Stomach (tissue), 9 donors: ENCODE data around the gene HMX1. TPM values are rescaled to one million over a fixed set of nuclear protein-coding genes. Genes with fewer than 3 reads are reported as not detected.

Experiments used
- DNase-seq, 2 donors: peaks; one replicate each; pipeline versions ENCODE4 v3.0.0 to v3.0.0-alpha.2; 2013 to 2019
- H3K27ac ChIP-seq, 5 donors: fragments of 200-600 bp in 4 of 5; sonication (generic) in 4 of 5; one replicate each; pipeline ENCODE4 v1.5.1; 2013 to 2019; ENCODE audit warnings: mild to moderate bottlenecking in 1 of 5, moderate library complexity in 1 of 5
- H3K27me3 ChIP-seq, 3 donors: fragments of 200-600 bp; sonication (generic); one replicate each; pipeline ENCODE4 v1.5.1; 2017 to 2019; ENCODE audit warnings: mixed run types in 1 of 3
- H3K36me3 ChIP-seq, 4 donors: fragments of 200-600 bp; sonication (generic); 1 replicate in 3 of 4; 2 replicates in 1 of 4; pipeline ENCODE4 v1.5.1; 2016 to 2019
- H3K4me1 ChIP-seq, 4 donors: fragments of 200-600 bp; sonication (generic); one replicate each; pipeline ENCODE4 v1.5.1; 2016 to 2019
- H3K4me3 ChIP-seq, 4 donors: fragments of 200-600 bp; sonication (generic) in 3 of 4; one replicate each; pipeline ENCODE4 v1.5.1; 2016 to 2019; ENCODE audit warnings: mild to moderate bottlenecking in 1 of 4
- H3K9me3 ChIP-seq, 4 donors: fragments of 200-600 bp; sonication (generic); one replicate each; pipeline ENCODE4 v1.5.1; 2016 to 2019
- CTCF ChIP-seq, 7 experiments: fragments of 450-650 bp in 4 of 7; fragments of 200-600 bp in 3 of 7; sonication (generic) in 3 of 7; IDR thresholded peaks; one replicate each; pipeline ENCODE4 v1.5.1; 2016 to 2019; ENCODE audit warnings: antibody characterized with exemption in 7 of 7, control low read depth in 2 of 7, mild to moderate bottlenecking in 1 of 7
- EP300 ChIP-seq: sonication (generic); formaldehyde crosslinking; IDR thresholded peaks from one replicate; pipeline ENCODE4 v1.6.1; 2017; ENCODE audit warnings: antibody characterized with exemption
- POLR2A ChIP-seq, 4 donors: fragments of 450-650 bp; IDR thresholded peaks; one replicate each; pipeline ENCODE4 v1.6.1; 2016; ENCODE audit warnings: antibody characterized with exemption in 4 of 4, control low read depth in 2 of 4, mild to moderate bottlenecking in 1 of 4, moderate library complexity in 1 of 4
- POLR2AphosphoS5 ChIP-seq, 3 donors: sonication (generic); formaldehyde crosslinking; IDR thresholded peaks; one replicate each; pipeline ENCODE4 v1.6.1; 2016; ENCODE audit warnings: antibody characterized with exemption in 3 of 3
- WGBS, 5 donors: extraction: QIAGEN DNeasy Blood & Tissue Kit in 3 of 5; methylation state at CpG; one replicate each; pipeline versions ENCODE4 v1.1.5 to v1.1.7; 2013 to 2018; 5-methylcytosine and 5-hydroxymethylcytosine counted together
- intact Hi-C: fragments of 100-400 bp; cut with DNase I; formaldehyde crosslinking; loops from one replicate; pipeline ENCODE4 v1.15.1; 2023; ENCODE audit warnings: low total_unique reads
- polyA plus RNA-seq, 3 donors: library from polyadenylated mRNA; stranded (reverse); fragments of 200-250 nt; gene quantifications; one replicate each; pipeline ENCODE4 v1.2.3, GENCODE V29; 2013
- total RNA-seq, 5 donors: library from RNA; depleted of rRNA; stranded (reverse); fragments of >200 nt; gene quantifications; one replicate each; pipeline versions ENCODE4 v1.1.0 to v1.2.3, GENCODE V29; 2014 to 2016
- donor health status: healthy with polysubstance abuse.
- donor health status: Bipolar disorder and iron deficiency.
- donor health status: healthy.

HMX1 gene
- total and polyA plus RNA-seq, 8 donors: 0.37 TPM; not detected in 7

- no peak overlapping the region for H3K4me3 ChIP-seq
- TF ChIP-seq EP300 (no peak), CTCF (IDR thresholded peaks at IDR 0.05) (no peak), POLR2A (IDR thresholded peaks at IDR 0.05) (no peak), POLR2AphosphoS5 (IDR thresholded peaks at IDR 0.05) (no peak)
- intact Hi-C loops: loop anchor here (10.0 kb wide), 1 partner anchor 307 kb away; no protein-coding TSS in a partner anchor
- H3K27ac ChIP-seq: no peak overlapping the region
- peak; percentile 2 to 18 for DNase-seq
- H3K36me3 ChIP-seq: no peaks in the 10 kb centered on the region
- H3K4me1 ChIP-seq: no peaks in the 10 kb centered on the region
- H3K27me3 ChIP-seq: peaks cover 0 to 84% (median 6%) of the 10 kb centered on the region in 3 donors
- H3K9me3 ChIP-seq: no peaks in the 10 kb centered on the region
- 78 to 81% (median 79%) methylated on average over 24 to 31 of the region's 31 CpGs for WGBS, 5 donors
Observed at GRCh38 chr4:8911316-8912088, 39.9 kb upstream of the HMX1 start.

- no peaks in the 10 kb centered on the region for H3K9me3 ChIP-seq
- H3K36me3 ChIP-seq: no peaks in the 10 kb centered on the region
- intact Hi-C loops: loop anchor here (10.0 kb wide), 1 partner anchor 306 kb away; no protein-coding TSS in a partner anchor
- WGBS, 5 donors: 54 to 69% (median 62%) methylated on average over 13 to 15 of the region's 15 CpGs
- peaks cover 0 to 90% (median 6%) of the 10 kb centered on the region in 3 donors for H3K27me3 ChIP-seq
- TF ChIP-seq EP300: no peak
- no peak for TF ChIP-seq POLR2A (IDR thresholded peaks at IDR 0.05)
- TF ChIP-seq CTCF (IDR thresholded peaks at IDR 0.05): no peak
- TF ChIP-seq POLR2AphosphoS5 (IDR thresholded peaks at IDR 0.05): no peak
- no peaks in the 10 kb centered on the region for H3K4me1 ChIP-seq
- DNase-seq: peak; percentile 3 to 13
- H3K4me3 ChIP-seq: no peak overlapping the region
- no peak overlapping the region for H3K27ac ChIP-seq
Observed at GRCh38 chr4:8910822-8911315, 39.2 kb upstream of the HMX1 start.

DNA sequence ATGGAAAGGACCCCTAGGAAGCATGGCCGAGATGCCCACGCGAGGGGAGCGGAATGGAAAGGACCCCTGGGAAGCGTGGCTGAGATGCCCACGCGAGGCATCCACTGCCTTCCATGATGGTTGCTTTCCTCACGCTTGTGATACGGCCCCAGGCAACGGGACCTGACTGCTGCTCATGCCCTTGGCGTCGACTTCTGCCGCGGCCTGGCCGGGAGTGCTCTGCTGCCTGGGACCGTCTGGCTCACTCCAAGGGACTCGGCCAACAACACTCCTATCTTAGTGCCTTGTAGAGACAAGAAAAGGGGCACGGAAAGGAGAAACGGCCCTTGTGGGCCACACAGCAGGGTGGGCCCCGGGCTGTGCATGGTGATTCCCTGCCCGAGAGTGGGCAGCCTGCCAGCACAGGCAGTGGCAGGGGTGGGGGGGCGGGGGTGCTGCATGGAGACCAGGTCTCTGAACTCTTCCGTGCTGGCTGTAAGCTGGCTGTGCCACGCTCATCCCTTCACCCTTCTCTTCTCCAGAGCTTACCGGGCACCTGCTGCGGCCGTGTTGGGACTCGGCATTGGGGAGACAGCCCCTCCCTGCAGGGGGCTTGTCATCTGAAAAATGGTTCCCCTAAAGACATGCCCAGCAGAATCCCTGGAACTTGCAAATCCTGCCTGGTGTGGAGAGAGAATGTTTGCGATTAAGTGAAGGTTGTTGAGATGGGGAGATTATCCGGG is 38.6 kb upstream of the HMX1 start:
- Histone ChIP-seq H3K4me1 (no peaks in the 10 kb centered on the region), H3K36me3 (no peaks in the 10 kb centered on the region), H3K9me3 (no peaks in the 10 kb centered on the region), H3K4me3 (no peak overlapping the region), H3K27me3 (peaks cover 0 to 90% (median 6%) of the 10 kb centered on the region in 3 donors), H3K27ac (no peak overlapping the region)
- TF ChIP-seq POLR2A (IDR thresholded peaks at IDR 0.05) (no peak), EP300 (no peak), CTCF (IDR thresholded peaks at IDR 0.05) (no peak), POLR2AphosphoS5 (IDR thresholded peaks at IDR 0.05) (no peak)
- WGBS, 5 donors: 74 to 84% (median 76%) methylated on average over 14 to 30 of the region's 30 CpGs
- peak in 1 of 2 donors; percentile 23 for DNase-seq
- intact Hi-C loops: loop anchor here (10.0 kb wide), 1 partner anchor 305 kb away; no protein-coding TSS in a partner anchor

DNA sequence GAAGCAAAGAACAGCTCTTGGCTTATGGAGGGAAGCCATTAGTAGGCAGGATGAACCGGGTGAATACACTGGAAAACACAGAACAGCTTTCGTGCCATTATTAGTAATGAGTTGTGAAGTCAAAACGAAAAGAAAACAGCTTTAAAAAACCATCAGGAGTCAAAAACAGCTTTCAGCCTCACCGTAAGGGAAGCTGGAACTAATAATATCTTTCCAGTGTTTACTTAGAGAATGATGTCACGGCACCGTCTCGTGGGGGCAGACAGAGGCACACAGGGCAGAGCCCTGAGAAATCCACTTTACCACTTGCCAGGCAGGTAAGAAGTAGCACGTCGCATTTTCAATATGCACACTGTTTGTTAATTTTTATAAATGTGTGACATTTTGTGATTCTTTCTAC is 37.9 kb upstream of the HMX1 start:
- TF ChIP-seq EP300 (no peak), CTCF (IDR thresholded peaks at IDR 0.05) (no peak), POLR2AphosphoS5 (IDR thresholded peaks at IDR 0.05) (no peak), POLR2A (IDR thresholded peaks at IDR 0.05) (no peak)
- Histone ChIP-seq H3K27ac (no peak overlapping the region), H3K4me1 (no peaks in the 10 kb centered on the region), H3K4me3 (no peak overlapping the region), H3K9me3 (no peaks in the 10 kb centered on the region), H3K36me3 (no peaks in the 10 kb centered on the region), H3K27me3 (peaks cover 0 to 90% (median 6%) of the 10 kb centered on the region in 3 donors)
- 28 to 33% (median 32%) methylated on average over 9 of the region's 9 CpGs for WGBS, 5 donors
- DNase-seq: peak in 1 of 2 donors; percentile 14
- intact Hi-C loops: no loop called here
